GM23338 (cell line): ENCODE measurements around the gene MYBPC2. TPM values are rescaled to one million over a fixed set of nuclear protein-coding genes. Genes with fewer than 3 reads are reported as not detected.

ENCODE experiments used
- ATAC-seq: fragments of 200-7000 bp; cut with Tn5 transposase; 3 replicates; pipeline ENCODE4 v1.9.1; 2020
- DNase-seq: peaks from one replicate; pipeline ENCODE4 v3.0.0-alpha.2; 2015; ENCODE audit warnings: low spot score
- H2AFZ ChIP-seq: fragments of 200-600 bp; sonication (generic); 2 replicates; pipeline ENCODE4 v1.8.0; 2016; ENCODE audit warnings: antibody characterized with exemption, mild to moderate bottlenecking, moderate library complexity
- H3F3A ChIP-seq: fragments of 200-600 bp; sonication (generic); replicated peaks from 2 replicates; pipeline ENCODE4 v1.8.0; 2017; ENCODE audit warnings: antibody characterized with exemption, mixed run types, low read depth
- H3K27ac ChIP-seq: fragments of 200-600 bp; sonication (generic); 2 replicates; pipeline ENCODE4 v1.6.1; 2016; ENCODE audit warnings: low read depth
- H3K27me3 ChIP-seq: fragments of 200-600 bp; sonication (generic); 2 replicates; pipeline ENCODE4 v1.8.0; 2016; ENCODE audit warnings: mild to moderate bottlenecking, mixed run types, moderate library complexity; ENCODE audit not compliant: insufficient read depth
- H3K36me3 ChIP-seq: fragments of 200-600 bp; sonication (generic); 2 replicates; pipeline ENCODE4 v1.8.0; 2016; ENCODE audit warnings: mild to moderate bottlenecking; ENCODE audit not compliant: insufficient read depth
- H3K4me1 ChIP-seq: fragments of 200-600 bp; sonication (generic); 2 replicates; pipeline ENCODE4 v1.8.0; 2016; ENCODE audit warnings: mild to moderate bottlenecking, moderate library complexity; ENCODE audit not compliant: insufficient read depth
- H3K4me2 ChIP-seq: fragments of 200-600 bp; sonication (generic); 2 replicates; pipeline ENCODE4 v1.7.1; 2017; ENCODE audit warnings: mixed run types
- H3K4me3 ChIP-seq: fragments of 200-600 bp; sonication (generic); 2 replicates; pipeline ENCODE4 v1.6.1; 2016; ENCODE audit warnings: mixed run types
- H3K79me2 ChIP-seq: fragments of 200-600 bp; sonication (generic); replicated peaks from 2 replicates; pipeline ENCODE4 v1.8.0; 2017; ENCODE audit warnings: mild to moderate bottlenecking; ENCODE audit not compliant: insufficient read depth
- H3K9me2 ChIP-seq: fragments of 200-600 bp; sonication (generic); 2 replicates; pipeline ENCODE4 v1.8.0; 2017; ENCODE audit not compliant: insufficient read depth
- H4K20me1 ChIP-seq: fragments of 200-600 bp; sonication (generic); replicated peaks from 2 replicates; pipeline ENCODE4 v1.8.0; 2017; ENCODE audit warnings: mild to moderate bottlenecking; ENCODE audit not compliant: insufficient read depth
- H3K27ac Mint-ChIP-seq: 2 replicates; pipeline ENCODE4 v1.8.0; 2020; ENCODE audit warnings: inconsistent platforms, mild to moderate bottlenecking, moderate library complexity, mixed read lengths
- H3K27me3 Mint-ChIP-seq: 3 replicates; pipeline ENCODE4 v1.8.0; 2022; ENCODE audit warnings: low read depth, mild to moderate bottlenecking, moderate library complexity, mixed read lengths, inconsistent platforms; ENCODE audit not compliant: insufficient read depth, poor library complexity
- H3K36me3 Mint-ChIP-seq: 3 replicates; pipeline ENCODE4 v1.8.0; 2021; ENCODE audit warnings: low read depth, mild to moderate bottlenecking, inconsistent platforms, moderate library complexity, mixed read lengths
- H3K4me1 Mint-ChIP-seq: 3 replicates; pipeline ENCODE4 v1.8.0; 2020; ENCODE audit warnings: mild to moderate bottlenecking, inconsistent platforms, mixed read lengths
- H3K4me3 Mint-ChIP-seq: 3 replicates; pipeline ENCODE4 v1.8.0; 2021; ENCODE audit warnings: moderate library complexity, mild to moderate bottlenecking, inconsistent platforms, mixed read lengths
- H3K9me3 Mint-ChIP-seq: 3 replicates; pipeline ENCODE4 v1.8.0; 2020; ENCODE audit warnings: moderate library complexity, mild to moderate bottlenecking, inconsistent platforms, mixed read lengths
- CREB1 ChIP-seq: fragments of 250-450 bp; sonication (Bioruptor Pico); IDR thresholded peaks from 2 replicates; pipeline ENCODE4 v1.5.0; 2020; ENCODE audit warnings: low read depth, mild to moderate bottlenecking, moderate library complexity
- CTCF ChIP-seq, 2 experiments: fragments of 200-600 bp in 1 of 2; sonication (generic) in 1 of 2; conservative IDR thresholded peaks; 2 replicates each; pipeline versions ENCODE4 v1.5.1 to v1.6.1; 2016 to 2017; ENCODE audit warnings: antibody characterized with exemption in 2 of 2, low read depth in 2 of 2, mild to moderate bottlenecking in 2 of 2, moderate library complexity in 1 of 2
- ETS1 ChIP-seq: IDR thresholded peaks from 2 replicates; pipeline ENCODE4 v1.6.1; 2016; ENCODE audit warnings: antibody characterized with exemption
- JUNB ChIP-seq: IDR thresholded peaks from one replicate; pipeline ENCODE4 v1.6.1; 2016; ENCODE audit warnings: antibody characterized with exemption; ENCODE audit not compliant: unreplicated experiment
- NANOG ChIP-seq: IDR thresholded peaks from 2 replicates; pipeline ENCODE4 v1.6.1; 2016; ENCODE audit warnings: antibody characterized with exemption, borderline replicate concordance
- POLR2AphosphoS5 ChIP-seq: IDR thresholded peaks from 2 replicates; pipeline ENCODE4 v1.6.1; 2016; ENCODE audit warnings: antibody characterized with exemption, low read depth
- REST ChIP-seq: IDR thresholded peaks from one replicate; pipeline ENCODE4 v1.6.1; 2018; ENCODE audit warnings: antibody characterized with exemption; ENCODE audit not compliant: unreplicated experiment
- STAT1 ChIP-seq: IDR thresholded peaks from one replicate; pipeline ENCODE4 v1.6.1; 2016; ENCODE audit warnings: antibody characterized with exemption; ENCODE audit not compliant: unreplicated experiment
- ZNF114 ChIP-seq: fragments of 250-450 bp; sonication (Bioruptor Pico); IDR thresholded peaks from 2 replicates; pipeline ENCODE4 v1.5.0; 2020; ENCODE audit warnings: mild to moderate bottlenecking, moderate library complexity
- ZNF331 ChIP-seq: fragments of 250-450 bp; sonication (Bioruptor Pico); IDR thresholded peaks from 2 replicates; pipeline ENCODE4 v1.5.0; 2020; ENCODE audit warnings: low read depth, mild to moderate bottlenecking, moderate library complexity
- polyA plus RNA-seq: library from polyadenylated mRNA; unstranded; fragments of >200 nt; fragmentation: Nextera tagmentation; extraction: Ambion mirVana; gene quantifications from 2 replicates; pipeline ENCODE4 v1.2.1, GENCODE V29; 2016
- total RNA-seq: library from RNA; depleted of rRNA; stranded (reverse); fragments of >200 nt; shearing (Covaris generic); gene quantifications from 2 replicates; pipeline ENCODE4 v1.2.3, GENCODE V29; 2014

The MYBPC2 gene
- total and polyA plus RNA-seq, 2 experiments from 2014 or later = 4.2 to 5.9 TPM

GRCh38 chr19:50455992-50456391 is 23.3 kb downstream of the MYBPC2 start (continued):
- no peak for TF ChIP-seq ETS1
- no peak for TF ChIP-seq REST
- TF ChIP-seq CTCF (conservative IDR thresholded peaks at IDR 0.05; ENCODE audit: low read depth in 2 of 2) = no peak
- no peak for TF ChIP-seq STAT1
- TF ChIP-seq NANOG = no peak
- TF ChIP-seq POLR2AphosphoS5 = no peak

- Histone ChIP-seq H3K36me3 (no peaks in the 10 kb centered on the region), H3F3A (no peaks in the 10 kb centered on the region), H3K4me1 (no peaks in the 10 kb centered on the region), H4K20me1 (no peaks in the 10 kb centered on the region), H3K79me2 (no peaks in the 10 kb centered on the region), H3K27me3 (no peaks in the 10 kb centered on the region), H3K27ac (no peak overlapping the region), H3K4me2 (no peak overlapping the region), H3K9me2 (0 out of 2 replicates have a peak, but pooled peaks cover 3% of the 10 kb centered on the region), H2AFZ (no peak overlapping the region), H3K4me3 (no peak overlapping the region)
- TF ChIP-seq ETS1 (no peak), REST (no peak), STAT1 (no peak), JUNB (no peak), ZNF114 (no peak), ZNF331 (CRISPR knock-in tag) (no peak), CREB1 (no peak), CTCF (conservative IDR thresholded peaks at IDR 0.05; ENCODE audit: low read depth in 2 of 2) (no peak)
- Mint-ChIP-seq H3K36me3 (peaks cover 43% of the 10 kb centered on the region), H3K27me3 (peaks cover 8% of the 10 kb centered on the region), H3K4me1 (no peaks in the 10 kb centered on the region), H3K4me3 (no peak overlapping the region), H3K9me3 (peaks cover 84% of the 10 kb centered on the region), H3K27ac (no peak overlapping the region)
- DNase-seq = no peak
- no peak for ATAC-seq
Measured at GRCh38 chr19:50457300-50457699, 24.6 kb downstream of the MYBPC2 start.
